GM12878 (cell line): Measurements from ENCODE around the gene TTC8. TPM values are rescaled to one million over a fixed set of nuclear protein-coding genes. Genes with fewer than 3 reads are reported as not detected.

Experiments used
- ATAC-seq: fragments of 200-7000 bp; cut with Tn5 transposase; 3 replicates; pipeline ENCODE4 v1.9.1; 2020; ENCODE audit warnings: mild to moderate bottlenecking, moderate library complexity
- BruUV-seq: library from RNA; stranded (reverse); fragments of 400-500 nt; replicated peaks from 2 replicates; lab custom pipeline; 2021; lab: Mats Ljungman, UMichigan
- CTCF ChIA-PET: fragments of 300-600 bp; sonication (Branson Sonifier 250); formaldehyde crosslinking; extraction: SDS; loops from one replicate; lab custom pipeline; 2021; ENCODE audit warnings: inconsistent platforms; lab: Yijun Ruan, JAX
- POLR2A ChIA-PET: fragments of 350-600 bp; formaldehyde crosslinking; extraction: SDS; loops from one replicate; lab custom pipeline; 2021; ENCODE audit warnings: inconsistent platforms; lab: Charles Lee
- RAD21 ChIA-PET: fragments of 300-600 bp; sonication (Branson Sonifier 250); formaldehyde crosslinking; loops from one replicate; lab custom pipeline; 2023; ENCODE audit warnings: antibody characterized with exemption; ENCODE audit not compliant: unreplicated experiment; lab: Charles Lee
- SMC1A ChIA-PET: fragments of 300-600 bp; sonication (Branson Sonifier 250); formaldehyde crosslinking; loops from one replicate; lab custom pipeline; 2023; ENCODE audit not compliant: unreplicated experiment, uncharacterized antibody; lab: Charles Lee
- DNase-seq: peaks from one replicate; pipeline ENCODE4 v3.0.0-alpha.2; 2011; ENCODE audit warnings: low read depth, low spot score
- FAIRE-seq: peaks from 3 replicates; lab custom pipeline; 2011; peaks lifted over from hg19 to GRCh38; lab: Jason Lieb, UNC
- H2AFZ ChIP-seq: 2 replicates; pipeline ENCODE4 v1.6.0; 2011; ENCODE audit warnings: low read depth, low read length, control low read depth; ENCODE audit not compliant: control insufficient read depth
- H3K27ac ChIP-seq: 2 replicates; pipeline ENCODE4 v1.5.1; 2011; ENCODE audit warnings: control low read depth; ENCODE audit not compliant: control insufficient read depth, insufficient read depth
- H3K27me3 ChIP-seq, 2 experiments: replicated peaks in 1 of 2; 2 replicates each; pipeline versions ENCODE4 v1.6.0 to v1.6.1; 2011; ENCODE audit warnings: low read length in 1 of 2; ENCODE audit not compliant: control insufficient read depth in 2 of 2, insufficient read depth in 2 of 2
- H3K36me3 ChIP-seq, 2 experiments: 2 replicates each; pipeline ENCODE4 v1.5.1; 2011; ENCODE audit warnings: low read length in 1 of 2; ENCODE audit not compliant: control insufficient read depth in 2 of 2, insufficient read depth in 2 of 2
- H3K4me1 ChIP-seq: 2 replicates; pipeline ENCODE4 v1.6.1; 2011; ENCODE audit warnings: mild to moderate bottlenecking, low read length, moderate library complexity, mixed read lengths; ENCODE audit not compliant: control insufficient read depth, insufficient read depth
- H3K4me2 ChIP-seq: 2 replicates; pipeline ENCODE4 v1.6.0; 2011; ENCODE audit warnings: control low read depth; ENCODE audit not compliant: control insufficient read depth, insufficient read depth
- H3K4me3 ChIP-seq: fragments of 200-600 bp; sonication (generic); 2 replicates; pipeline ENCODE4 v1.5.1; 2016
- H3K79me2 ChIP-seq: 2 replicates; pipeline ENCODE4 v1.6.0; 2011; ENCODE audit warnings: low read length; ENCODE audit not compliant: control insufficient read depth, insufficient read depth
- H3K9ac ChIP-seq: 2 replicates; pipeline ENCODE4 v1.8.0; 2011; ENCODE audit warnings: low read length, control low read depth, mixed read lengths; ENCODE audit not compliant: control insufficient read depth, insufficient read depth
- H3K9me3 ChIP-seq: replicated peaks from 3 replicates; pipeline ENCODE4 v1.5.1; 2011; ENCODE audit warnings: mild to moderate bottlenecking, low read length; ENCODE audit not compliant: control insufficient read depth, insufficient read depth
- H4K20me1 ChIP-seq: 2 replicates; pipeline ENCODE4 v1.6.0; 2011; ENCODE audit not compliant: control insufficient read depth, insufficient read depth
- DPF2 ChIP-seq: fragments of 450-650 bp; IDR thresholded peaks from 2 replicates; pipeline ENCODE4 v1.6.1; 2017; ENCODE audit warnings: mild to moderate bottlenecking
- EED ChIP-seq: sonication (generic); IDR thresholded peaks from 2 replicates; pipeline ENCODE4 v1.6.1; 2016; ENCODE audit warnings: antibody characterized with exemption, low read depth
- NBN ChIP-seq: fragments of 450-650 bp; IDR thresholded peaks from 2 replicates; pipeline ENCODE4 v1.6.1; 2016
- NR2F1 ChIP-seq: fragments of 450-650 bp; conservative IDR thresholded peaks from 2 replicates; pipeline ENCODE4 v1.6.1; 2017; ENCODE audit warnings: mild to moderate bottlenecking
- RAD21 ChIP-seq: IDR thresholded peaks from 2 replicates; pipeline ENCODE4 v1.6.1; 2011; ENCODE audit warnings: mild to moderate bottlenecking, low read depth, low read length, moderate library complexity; ENCODE audit not compliant: insufficient read depth
- SMARCA5 ChIP-seq: fragments of 450-650 bp; IDR thresholded peaks from 2 replicates; pipeline ENCODE4 v1.6.1; 2017; ENCODE audit warnings: mild to moderate bottlenecking
- SMC3 ChIP-seq: IDR thresholded peaks from 2 replicates; pipeline ENCODE4 v1.6.1; 2011; ENCODE audit warnings: low read length, improper control_type of control experiment, borderline replicate concordance
- WGBS: methylation state at CpG from one replicate; pipeline ENCODE4 v1.1.6; 2016; ENCODE audit warnings: low lambda C conversion rate; ENCODE audit not compliant: insufficient replicate concordance, insufficient coverage; ENCODE audit errors: missing lambda C conversion rate; 5-methylcytosine and 5-hydroxymethylcytosine counted together
- in situ Hi-C: fragments of 300-500 bp; cut with MboI; formaldehyde crosslinking; loops from 9 replicates; pipeline ENCODE4 v1.14.3; 2018; ENCODE audit warnings: mixed read lengths
- intact Hi-C: fragments of 100-400 bp; cut with micrococcal nuclease; formaldehyde crosslinking; loops from one replicate; pipeline ENCODE4 v1.14.2; 2022; ENCODE audit not compliant: unreplicated experiment
- polyA plus RNA-seq, 11 experiments: library from polyadenylated mRNA; depleted of rRNA in 4 of 11; unstranded in 6 of 11; stranded (reverse) in 5 of 11; fragments of >200 nt; fragmentation: Nextera tagmentation in 4 of 11; fragmentation: Illumina TruSeq in 1 of 11; extraction: Ambion mirVana in 4 of 11; extraction: Trizol in 1 of 11; gene quantifications; 1 replicate in 1 of 11; 2 replicates in 10 of 11; pipeline versions ENCODE4 v1.2.1 to v1.2.3, GENCODE V29; 2011 to 2016; ENCODE audit warnings: inconsistent platforms in 2 of 11, missing spikeins in 2 of 11, low read depth in 1 of 11
- total RNA-seq, 4 experiments: library from RNA; depleted of rRNA in 3 of 4; stranded (reverse); fragments of >200 nt in 3 of 4; fragmentation: Illumina TruSeq in 1 of 4; extraction: Trizol in 1 of 4; gene quantifications; 2 replicates each; pipeline versions ENCODE4 v1.2.1 to v1.2.3, GENCODE V29; 2013 to 2021
- TF ChIP-seq, protein P1 (sequence below): fragments of 150-350 bp; IDR thresholded peaks from 2 replicates; pipeline ENCODE4 v1.6.1; 2014; ENCODE audit warnings: mild to moderate bottlenecking, low read depth, low read length
- TF ChIP-seq, protein P2 (sequence below): fragments of 450-650 bp; IDR thresholded peaks from 2 replicates; pipeline ENCODE4 v1.6.1; 2017; ENCODE audit warnings: borderline replicate concordance
- TF ChIP-seq, protein P3 (sequence below): IDR thresholded peaks from 2 replicates; pipeline ENCODE4 v1.6.1; 2011; ENCODE audit warnings: mild to moderate bottlenecking, low read depth, low read length, moderate library complexity; ENCODE audit not compliant: insufficient replicate concordance

The TTC8 gene
- total and polyA plus RNA-seq, 10 of the 15 experiments (the other 5 are each of a cell fraction or from before 2014, with no cell fraction given) = 1.5 to 4.6 (median 2.5) TPM

DNA sequence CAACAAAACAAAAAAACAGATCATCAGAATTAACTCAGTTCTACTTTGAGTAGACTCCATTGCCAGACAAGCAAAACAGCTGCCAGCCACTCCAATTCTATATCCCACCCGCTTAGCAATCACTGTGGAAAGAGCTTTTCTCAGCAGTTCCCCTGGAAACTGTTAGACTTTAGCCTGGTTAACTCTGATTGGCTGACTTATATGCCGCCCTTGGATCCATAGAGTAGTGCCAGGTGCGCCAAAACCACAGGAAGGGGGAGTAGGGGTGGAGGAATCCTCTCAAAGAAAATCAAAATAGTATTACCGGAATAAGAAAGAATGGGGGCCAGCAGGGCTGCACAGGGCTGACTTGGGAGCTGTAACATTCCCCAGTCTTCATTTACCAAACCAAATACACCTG lies 26.3 kb upstream of the TTC8 start:
- Histone ChIP-seq H3K36me3 (no peaks in the 10 kb centered on the region), H2AFZ (no peak overlapping the region), H3K9me3 (no peaks in the 10 kb centered on the region), H4K20me1 (no peaks in the 10 kb centered on the region), H3K4me3 (no peak overlapping the region), H3K4me1 (no peaks in the 10 kb centered on the region), H3K79me2 (no peaks in the 10 kb centered on the region), H3K4me2 (no peak overlapping the region), H3K9ac (no peak overlapping the region), H3K27ac (no peak overlapping the region), H3K27me3 (no peaks in the 10 kb centered on the region)
- TF ChIP-seq SMARCA5 (no peak), NR2F1 (no peak), DPF2 (no peak), NBN (no peak), SMC3 (no peak), EED (no peak), RAD21 (no peak)
- TF ChIP-seq, protein P1, sequence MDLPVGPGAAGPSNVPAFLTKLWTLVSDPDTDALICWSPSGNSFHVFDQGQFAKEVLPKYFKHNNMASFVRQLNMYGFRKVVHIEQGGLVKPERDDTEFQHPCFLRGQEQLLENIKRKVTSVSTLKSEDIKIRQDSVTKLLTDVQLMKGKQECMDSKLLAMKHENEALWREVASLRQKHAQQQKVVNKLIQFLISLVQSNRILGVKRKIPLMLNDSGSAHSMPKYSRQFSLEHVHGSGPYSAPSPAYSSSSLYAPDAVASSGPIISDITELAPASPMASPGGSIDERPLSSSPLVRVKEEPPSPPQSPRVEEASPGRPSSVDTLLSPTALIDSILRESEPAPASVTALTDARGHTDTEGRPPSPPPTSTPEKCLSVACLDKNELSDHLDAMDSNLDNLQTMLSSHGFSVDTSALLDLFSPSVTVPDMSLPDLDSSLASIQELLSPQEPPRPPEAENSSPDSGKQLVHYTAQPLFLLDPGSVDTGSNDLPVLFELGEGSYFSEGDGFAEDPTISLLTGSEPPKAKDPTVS = no peak
- TF ChIP-seq, protein P2, sequence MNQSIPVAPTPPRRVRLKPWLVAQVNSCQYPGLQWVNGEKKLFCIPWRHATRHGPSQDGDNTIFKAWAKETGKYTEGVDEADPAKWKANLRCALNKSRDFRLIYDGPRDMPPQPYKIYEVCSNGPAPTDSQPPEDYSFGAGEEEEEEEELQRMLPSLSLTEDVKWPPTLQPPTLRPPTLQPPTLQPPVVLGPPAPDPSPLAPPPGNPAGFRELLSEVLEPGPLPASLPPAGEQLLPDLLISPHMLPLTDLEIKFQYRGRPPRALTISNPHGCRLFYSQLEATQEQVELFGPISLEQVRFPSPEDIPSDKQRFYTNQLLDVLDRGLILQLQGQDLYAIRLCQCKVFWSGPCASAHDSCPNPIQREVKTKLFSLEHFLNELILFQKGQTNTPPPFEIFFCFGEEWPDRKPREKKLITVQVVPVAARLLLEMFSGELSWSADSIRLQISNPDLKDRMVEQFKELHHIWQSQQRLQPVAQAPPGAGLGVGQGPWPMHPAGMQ = no peak
- TF ChIP-seq, protein P3, sequence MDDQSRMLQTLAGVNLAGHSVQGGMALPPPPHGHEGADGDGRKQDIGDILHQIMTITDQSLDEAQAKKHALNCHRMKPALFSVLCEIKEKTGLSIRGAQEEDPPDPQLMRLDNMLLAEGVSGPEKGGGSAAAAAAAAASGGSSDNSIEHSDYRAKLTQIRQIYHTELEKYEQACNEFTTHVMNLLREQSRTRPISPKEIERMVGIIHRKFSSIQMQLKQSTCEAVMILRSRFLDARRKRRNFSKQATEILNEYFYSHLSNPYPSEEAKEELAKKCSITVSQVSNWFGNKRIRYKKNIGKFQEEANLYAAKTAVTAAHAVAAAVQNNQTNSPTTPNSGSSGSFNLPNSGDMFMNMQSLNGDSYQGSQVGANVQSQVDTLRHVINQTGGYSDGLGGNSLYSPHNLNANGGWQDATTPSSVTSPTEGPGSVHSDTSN = no peak
- no peak for ATAC-seq
- BruUV-seq = no TSS peak
- 55% methylated on average over 4 of the region's 4 CpGs for WGBS
- ChIA-PET CTCF (no interaction called here), POLR2A (no interaction called here), SMC1A (interaction anchor here (1.4 kb wide), 1 partner anchor 130 kb away, joined by 4 read pairs; no protein-coding TSS in a partner anchor), RAD21 (no interaction called here)
- in situ Hi-C loops = no loop called here
- intact Hi-C loops = no loop called here
- FAIRE-seq = no peak
- no peak for DNase-seq
